ENCODE measurements around the gene OR2H1.
"Not testable (repeated sequence)": the region's sequence is repeated elsewhere in the genome, so short reads cannot be mapped to it uniquely, and the experiment has no call there.

Gene OR2H1

GRCh38 chr6:29439006-29439405 lies 17.9 kb upstream of the OR2H1 start, which contains the start of gene OR10C1:
OR10C1 (plus strand) TSS chr6:29439306; CDS start chr6:29440016, 710 bp downstream.
- H3K27ac ChIP-seq = no peak within 1 kb of the TSS
- TF ChIP-seq CTCF (conservative IDR thresholded peaks at IDR 0.05) = no peak

DNA sequence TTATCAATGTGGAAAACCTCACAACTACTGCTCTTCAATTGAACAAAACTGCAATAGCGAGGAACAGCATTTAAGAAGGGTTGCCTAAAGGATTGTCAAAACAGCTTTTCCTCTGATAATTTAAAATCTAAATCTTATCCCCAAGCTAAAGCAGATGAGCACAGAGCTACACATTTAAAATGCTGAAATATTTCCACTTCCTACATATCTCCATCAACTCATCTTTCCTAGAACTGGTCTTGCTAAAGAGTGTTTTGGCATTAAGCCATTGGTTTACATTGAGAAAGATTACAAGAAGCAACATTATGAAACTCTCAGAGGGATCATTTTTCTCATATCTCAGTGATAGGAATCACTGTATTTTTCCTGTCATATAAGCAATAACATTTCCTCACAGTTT lies 14.2 kb upstream of the OR2H1 start:
- H3K27ac ChIP-seq = no peak overlapping the region
- TF ChIP-seq CTCF (conservative IDR thresholded peaks at IDR 0.05) = no peak

GRCh38 chr6:29444031-29444430 lies 12.9 kb upstream of the OR2H1 start:
- not testable (repeated sequence) for H3K27ac ChIP-seq

- TF ChIP-seq CTCF (conservative IDR thresholded peaks at IDR 0.05) = no peak
- H3K27ac ChIP-seq = no peak overlapping the region
Observed at GRCh38 chr6:29447670-29448069, 9.3 kb upstream of the OR2H1 start.

- H3K27ac ChIP-seq = no peak overlapping the region
- no peak for TF ChIP-seq CTCF (conservative IDR thresholded peaks at IDR 0.05)
Observed at GRCh38 chr6:29451471-29452193, 5.3 kb upstream of the OR2H1 start.

GRCh38 chr6:29461021-29461814 lies 4.3 kb downstream of the OR2H1 start:
- no peak for TF ChIP-seq CTCF (conservative IDR thresholded peaks at IDR 0.05)
- no peak overlapping the region for H3K27ac ChIP-seq

GRCh38 chr6:29462022-29462421 lies 5.1 kb downstream of the OR2H1 start:
- TF ChIP-seq CTCF (conservative IDR thresholded peaks at IDR 0.05) = no peak
- H3K27ac ChIP-seq = no peak overlapping the region

- no peak overlapping the region for H3K27ac ChIP-seq
- no peak for TF ChIP-seq CTCF (conservative IDR thresholded peaks at IDR 0.05)
Observed at GRCh38 chr6:29465279-29465678, 8.3 kb downstream of the OR2H1 start.
